ENCODE measurements around the gene SMAD3. TPM values are rescaled to one million over a fixed set of nuclear protein-coding genes. Genes with fewer than 3 reads are reported as not detected.

The SMAD3 gene
- polyA plus RNA-seq, 4 donors = 42.6 to 62.2 (median 49.6) TPM

GRCh38 chr15:67156834-67157233 lies 91.4 kb downstream of the SMAD3 start:
- DNase-seq (ENCODE audit: low read depth in 4 of 4, low spot score in 2 of 4) = no peak

- no peak for DNase-seq (ENCODE audit: low read depth in 4 of 4, low spot score in 2 of 4)
Measured at GRCh38 chr15:67157521-67158252, 92.3 kb downstream of the SMAD3 start.

GRCh38 chr15:67158367-67158766 lies 93.0 kb downstream of the SMAD3 start:
- no peak for DNase-seq (ENCODE audit: low read depth in 4 of 4, low spot score in 2 of 4)

- no peak for DNase-seq (ENCODE audit: low read depth in 4 of 4, low spot score in 2 of 4)
Measured at GRCh38 chr15:67161412-67161811, 96.0 kb downstream of the SMAD3 start.

- no peak for DNase-seq (ENCODE audit: low read depth in 4 of 4, low spot score in 2 of 4)
Measured at GRCh38 chr15:67161881-67162280, 96.5 kb downstream of the SMAD3 start.

- no peak for DNase-seq (ENCODE audit: low read depth in 4 of 4, low spot score in 2 of 4)
Measured at GRCh38 chr15:67163180-67163579, 97.8 kb downstream of the SMAD3 start.

GRCh38 chr15:67164401-67164791 lies 99.0 kb downstream of the SMAD3 start:
- DNase-seq (ENCODE audit: low read depth in 4 of 4, low spot score in 2 of 4) = no peak

- no peak for DNase-seq (ENCODE audit: low read depth in 4 of 4, low spot score in 2 of 4)
Measured at GRCh38 chr15:67164811-67165253, 99.4 kb downstream of the SMAD3 start.

- no peak for DNase-seq (ENCODE audit: low read depth in 4 of 4, low spot score in 2 of 4)
Measured at GRCh38 chr15:67165254-67166253, 100.2 kb downstream of the SMAD3 start.

GRCh38 chr15:67166280-67167009 lies 101.0 kb downstream of the SMAD3 start:
- no peak for DNase-seq (ENCODE audit: low read depth in 4 of 4, low spot score in 2 of 4)

- no peak for DNase-seq (ENCODE audit: low read depth in 4 of 4, low spot score in 2 of 4)
Measured at GRCh38 chr15:67167091-67167490, 101.7 kb downstream of the SMAD3 start.

- DNase-seq (ENCODE audit: low read depth in 4 of 4, low spot score in 2 of 4) = no peak
Measured at GRCh38 chr15:67168694-67169093, 103.3 kb downstream of the SMAD3 start.

- DNase-seq (ENCODE audit: low read depth in 4 of 4, low spot score in 2 of 4) = no peak
Measured at GRCh38 chr15:67170143-67170925, 104.9 kb downstream of the SMAD3 start.

- DNase-seq (ENCODE audit: low read depth in 4 of 4, low spot score in 2 of 4) = no peak
Measured at GRCh38 chr15:67171471-67171870, 106.1 kb downstream of the SMAD3 start.

GRCh38 chr15:67172172-67172571 lies 106.8 kb downstream of the SMAD3 start:
- no peak for DNase-seq (ENCODE audit: low read depth in 4 of 4, low spot score in 2 of 4)

GRCh38 chr15:67173005-67173404 lies 107.6 kb downstream of the SMAD3 start:
- no peak for DNase-seq (ENCODE audit: low read depth in 4 of 4, low spot score in 2 of 4)

- no peak for DNase-seq (ENCODE audit: low read depth in 4 of 4, low spot score in 2 of 4)
Measured at GRCh38 chr15:67173786-67174185, 108.4 kb downstream of the SMAD3 start.

- no peak for DNase-seq (ENCODE audit: low read depth in 4 of 4, low spot score in 2 of 4)
Measured at GRCh38 chr15:67174446-67174845, 109.0 kb downstream of the SMAD3 start.

GRCh38 chr15:67174864-67175573 lies 109.6 kb downstream of the SMAD3 start:
- no peak for DNase-seq (ENCODE audit: low read depth in 4 of 4, low spot score in 2 of 4)

All from left renal cortex interstitium (tissue), 4 donors.